ENCODE results near the gene KSR1. TPM values are rescaled to one million over a fixed set of nuclear protein-coding genes. Genes with fewer than 3 reads are reported as not detected.

The KSR1 gene
- total RNA-seq, 4 donors from 2014 or later: 17.7 to 77.0 (median 34.6) TPM

GRCh38 chr17:27616414-27616813, 160.2 kb downstream of the KSR1 start:
- Histone ChIP-seq H3K9me3 (no peaks in the 10 kb centered on the region), H3K4me3 (no peak overlapping the region), H3K4me1 (peaks cover 0 to 5% of the 10 kb centered on the region in 2 donors), H3K36me3 (no peaks in the 10 kb centered on the region), H3K27me3 (no peaks in the 10 kb centered on the region), H3K27ac (no peak overlapping the region)
- no peak for DNase-seq
- TF ChIP-seq CTCF (IDR thresholded peaks at IDR 0.05) (no peak), POLR2A (IDR thresholded peaks at IDR 0.05) (no peak)
- intact Hi-C loops (cut with DNase I; ENCODE audit: low total_unique reads): no loop called here

- no peaks in the 10 kb centered on the region for H3K9me3 ChIP-seq
- intact Hi-C loops (cut with DNase I; ENCODE audit: low total_unique reads): no loop called here
- no peaks in the 10 kb centered on the region for H3K27me3 ChIP-seq
- DNase-seq: no peak
- peaks cover 0 to 3% of the 10 kb centered on the region in 2 donors for H3K4me1 ChIP-seq
- no peak overlapping the region for H3K27ac ChIP-seq
- no peak for TF ChIP-seq POLR2A (IDR thresholded peaks at IDR 0.05)
- no peak for TF ChIP-seq CTCF (IDR thresholded peaks at IDR 0.05)
- H3K4me3 ChIP-seq: no peak overlapping the region
- H3K36me3 ChIP-seq: no peaks in the 10 kb centered on the region
These were observed 162.2 kb downstream of the KSR1 start for GRCh38 chr17:27618417-27618816.

GRCh38 chr17:27620721-27621120, 164.5 kb downstream of the KSR1 start:
- Histone ChIP-seq H3K4me1 (no peaks in the 10 kb centered on the region), H3K27ac (no peak overlapping the region), H3K9me3 (no peaks in the 10 kb centered on the region), H3K4me3 (no peak overlapping the region), H3K36me3 (no peaks in the 10 kb centered on the region), H3K27me3 (no peaks in the 10 kb centered on the region)
- DNase-seq: no peak
- intact Hi-C loops (cut with DNase I; ENCODE audit: low total_unique reads): no loop called here
- TF ChIP-seq POLR2A (IDR thresholded peaks at IDR 0.05) (no peak), CTCF (IDR thresholded peaks at IDR 0.05) (no peak)

- Histone ChIP-seq H3K27me3 (no peaks in the 10 kb centered on the region), H3K27ac (no peak overlapping the region), H3K36me3 (no peaks in the 10 kb centered on the region), H3K9me3 (no peaks in the 10 kb centered on the region), H3K4me1 (no peaks in the 10 kb centered on the region), H3K4me3 (no peak overlapping the region)
- no peak for DNase-seq
- TF ChIP-seq POLR2A (IDR thresholded peaks at IDR 0.05) (no peak), CTCF (IDR thresholded peaks at IDR 0.05) (no peak)
- intact Hi-C loops (cut with DNase I; ENCODE audit: low total_unique reads): no loop called here
These were observed 165.3 kb downstream of the KSR1 start for GRCh38 chr17:27621536-27621935.

GRCh38 chr17:27621942-27622559, 165.8 kb downstream of the KSR1 start:
- Histone ChIP-seq H3K4me3 (no peak overlapping the region), H3K4me1 (no peaks in the 10 kb centered on the region), H3K27ac (no peak overlapping the region), H3K27me3 (no peaks in the 10 kb centered on the region), H3K36me3 (no peaks in the 10 kb centered on the region), H3K9me3 (no peaks in the 10 kb centered on the region)
- TF ChIP-seq POLR2A (IDR thresholded peaks at IDR 0.05) (no peak), CTCF (IDR thresholded peaks at IDR 0.05) (no peak)
- no peak for DNase-seq
- intact Hi-C loops (cut with DNase I; ENCODE audit: low total_unique reads): no loop called here

All from uterus (tissue), 4 donors.